HTR-8/SVneo (cell line): Measurements from ENCODE around the gene HSPA9.
A peak's percentile ranks its signal among the peaks of the same experiment; 100 is the strongest.

Experiments used
- DNase-seq: peaks from one replicate; pipeline ENCODE4 v3.0.0; 2011; ENCODE audit warnings: low spot score, mixed read lengths; ENCODE audit not compliant: insufficient read length
- FAIRE-seq: peaks from 2 replicates; lab custom pipeline; 2011; peaks lifted over from hg19 to GRCh38; lab: Jason Lieb, UNC

HSPA9 gene

GRCh38 chr5:138565100-138565821 lies 9.9 kb downstream of the HSPA9 start:
- DNase-seq = no peak
- no peak for FAIRE-seq

DNA sequence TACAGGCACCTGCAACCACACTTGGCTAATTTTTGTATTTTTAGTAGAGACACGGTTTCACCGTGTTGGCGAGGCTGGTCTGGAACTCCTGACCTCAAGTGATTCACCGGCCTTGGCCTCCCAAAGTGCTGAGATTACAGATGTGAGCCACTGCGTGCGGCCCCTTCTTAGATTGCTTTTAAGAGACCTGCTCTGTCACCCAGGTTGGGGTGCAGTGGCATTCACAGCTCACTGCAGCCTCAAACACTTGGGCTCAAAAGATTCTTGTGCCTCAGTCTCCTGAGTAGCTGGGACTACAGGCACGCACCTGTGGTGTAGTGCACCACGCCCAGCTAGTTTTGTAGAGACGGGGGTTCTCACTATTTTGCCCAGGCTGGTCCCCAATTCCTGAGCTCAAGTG lies 11.0 kb downstream of the HSPA9 start:
- DNase-seq (no peak), FAIRE-seq (no peak)

DNA sequence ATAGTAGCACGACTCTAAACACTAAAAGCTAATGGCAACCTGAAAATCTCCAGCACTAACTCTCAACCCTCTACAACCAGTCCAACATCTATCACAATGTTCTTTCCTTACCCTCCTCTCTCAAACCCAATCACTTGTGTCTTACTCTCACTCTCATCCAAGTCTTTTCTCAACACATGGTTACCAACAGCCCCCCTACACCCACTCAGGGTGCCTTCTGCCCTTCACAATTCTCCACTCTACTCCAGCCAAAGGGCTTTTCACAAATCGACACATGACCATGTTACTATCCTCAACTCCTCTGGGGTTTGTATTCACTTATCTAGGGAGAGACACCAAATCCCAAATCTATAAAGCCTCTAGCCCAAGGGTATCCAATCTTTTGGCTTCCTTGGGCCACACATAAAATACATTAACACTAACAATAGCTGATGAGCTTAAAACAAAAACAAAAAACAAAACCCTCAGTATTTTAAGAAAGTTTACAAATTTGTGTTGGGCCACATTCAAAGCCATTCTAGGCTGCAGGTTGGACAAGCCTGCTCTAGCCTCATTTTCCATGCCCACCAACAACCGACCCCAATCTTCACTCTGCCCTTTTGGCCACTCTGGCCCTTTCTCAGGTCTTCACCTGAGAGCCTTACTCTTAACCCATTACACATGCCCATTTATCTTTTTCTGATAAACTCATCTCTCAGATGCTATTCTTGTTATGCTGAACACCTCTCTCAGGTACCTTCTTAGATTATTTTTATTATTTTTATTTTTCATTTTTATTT lies 11.7 kb downstream of the HSPA9 start:
- FAIRE-seq = no peak
- no peak for DNase-seq

DNA sequence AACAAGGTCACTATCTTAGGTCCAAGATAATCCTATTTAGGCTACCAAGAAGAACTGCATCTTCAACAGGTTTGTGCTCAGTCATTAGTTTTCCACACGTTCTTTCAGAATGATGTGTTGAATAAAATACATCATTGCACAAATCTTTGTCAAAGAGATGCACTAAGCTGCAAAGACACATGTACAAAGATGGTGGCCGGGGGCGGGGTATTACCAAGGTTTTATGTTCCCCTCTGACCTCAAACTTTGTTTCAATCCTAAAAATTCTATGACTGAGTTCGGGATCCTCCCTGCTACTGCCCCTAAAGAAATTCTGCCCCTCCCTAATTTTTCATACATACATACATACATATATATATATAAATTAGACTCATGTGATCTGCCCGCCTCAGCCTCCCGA lies 14.2 kb downstream of the HSPA9 start:
- FAIRE-seq (no peak), DNase-seq (no peak)

GRCh38 chr5:138559937-138560336 lies 15.3 kb downstream of the HSPA9 start:
- DNase-seq (no peak), FAIRE-seq (no peak)

DNA sequence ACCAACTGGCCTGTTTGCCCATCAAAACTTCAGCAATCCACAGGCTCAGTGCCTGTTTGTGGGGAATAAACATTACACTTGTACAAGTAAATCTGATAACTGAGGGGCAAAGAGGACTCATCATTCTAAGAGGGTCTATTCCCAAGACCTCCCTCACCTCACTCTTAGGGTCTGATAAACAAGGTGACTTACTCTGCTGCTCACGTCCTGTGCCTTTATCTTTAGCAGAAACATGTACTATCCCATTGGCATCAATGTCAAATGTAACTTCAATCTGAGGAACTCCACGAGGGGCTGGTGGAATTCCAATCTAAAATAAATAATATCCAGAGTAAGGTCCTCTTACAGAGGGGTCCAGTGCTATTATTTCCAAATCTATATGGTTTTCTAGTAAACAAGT lies 17.5 kb downstream of the HSPA9 start:
- FAIRE-seq = no peak
- DNase-seq = no peak

- FAIRE-seq = no peak
These were observed 21.1 kb downstream of the HSPA9 start for GRCh38 chr5:138554143-138554542.

GRCh38 chr5:138553437-138554095 lies 21.6 kb downstream of the HSPA9 start:
- FAIRE-seq (no peak), DNase-seq (no peak)

More at GRCh38 chr5:138554143-138554542, 21.1 kb downstream of the HSPA9 start:
- DNase-seq = no peak

- DNase-seq = no peak
- FAIRE-seq = no peak
These were observed 22.5 kb downstream of the HSPA9 start for GRCh38 chr5:138552657-138553056.

DNA sequence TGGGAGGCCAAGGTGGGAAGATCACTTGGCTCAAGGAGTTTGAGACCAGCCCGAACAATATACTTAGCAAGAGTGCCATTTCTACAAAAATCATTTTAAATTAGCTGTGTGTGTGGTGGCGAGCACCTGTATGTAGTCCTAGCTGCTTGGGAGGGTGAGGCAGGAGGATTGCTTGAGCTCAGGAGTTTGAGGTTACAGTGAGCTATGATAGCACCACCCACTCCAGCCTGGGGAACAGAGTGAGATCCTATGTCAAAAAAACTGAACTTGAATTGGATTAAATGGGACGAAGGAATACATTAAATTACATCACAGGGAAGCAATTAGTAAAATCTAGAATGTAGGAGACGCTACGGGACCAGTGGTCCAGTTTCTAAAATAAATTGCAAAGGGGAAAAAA lies 25.8 kb downstream of the HSPA9 start:
- no peak for DNase-seq
- FAIRE-seq = no peak

GRCh38 chr5:138545919-138546562 lies 29.2 kb downstream of the HSPA9 start:
- FAIRE-seq (no peak), DNase-seq (no peak)

- FAIRE-seq (no peak), DNase-seq (no peak)
These were observed 30.7 kb downstream of the HSPA9 start for GRCh38 chr5:138544181-138545134.

- FAIRE-seq (no peak), DNase-seq (peak; percentile 62)
These were observed 31.5 kb downstream of the HSPA9 start for GRCh38 chr5:138543730-138544104.

DNA sequence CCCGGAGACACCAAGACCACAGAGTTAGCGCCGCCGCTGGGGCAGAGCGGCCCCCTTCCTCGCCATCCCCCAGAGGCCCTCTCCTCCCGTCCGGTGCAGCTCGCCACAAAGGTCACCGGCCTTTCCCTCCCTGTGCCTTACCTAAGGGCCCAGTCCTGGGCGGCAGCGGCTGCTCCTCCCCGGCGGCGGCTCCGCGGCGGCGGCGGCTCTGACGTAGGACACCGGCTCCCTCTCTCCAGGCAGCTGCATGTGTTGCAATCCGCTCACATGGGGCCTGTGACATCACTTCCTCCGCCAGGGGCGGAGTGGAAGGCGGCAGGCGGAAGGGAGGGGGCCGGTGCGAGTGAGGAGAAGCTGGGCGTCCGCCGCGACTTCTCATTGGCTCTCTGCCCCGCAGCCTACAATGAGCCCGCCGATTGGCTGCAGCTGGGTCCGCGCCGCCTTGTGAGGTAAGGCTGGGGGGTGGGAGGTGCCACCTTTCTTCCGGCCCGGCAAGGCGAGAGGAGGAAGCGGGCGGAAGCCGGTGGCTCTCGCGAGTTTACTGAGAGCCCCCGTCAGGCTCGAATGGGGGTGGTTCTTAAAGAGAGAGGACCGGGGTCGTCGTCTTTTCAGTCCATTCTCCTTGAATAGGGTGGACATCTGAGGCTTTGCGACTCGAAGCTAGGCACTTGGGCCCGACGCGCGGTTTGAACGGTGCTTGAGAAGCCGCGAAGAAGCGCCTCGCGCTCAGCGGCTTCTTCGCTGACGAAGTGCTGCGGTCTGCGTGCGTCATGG lies 32.1 kb downstream of the HSPA9 start, which contains the start of gene ETF1:
ETF1 (minus strand) TSS at position 281 of the 774 bp plus-strand sequence. CDS start 318 bp downstream, outside the sequence.
- DNase-seq = peak; percentile 97
- FAIRE-seq = peak; percentile 97

GRCh38 chr5:138542180-138542955 lies 32.8 kb downstream of the HSPA9 start:
- DNase-seq = no peak
- no peak for FAIRE-seq

- no peak for FAIRE-seq
- no peak for DNase-seq
These were observed 33.6 kb downstream of the HSPA9 start for GRCh38 chr5:138541511-138542179.

GRCh38 chr5:138539791-138540190 lies 35.4 kb downstream of the HSPA9 start:
- DNase-seq (no peak), FAIRE-seq (no peak)
